Activated CD4-positive, CD25-positive, alpha-beta regulatory T cell treated with anti-CD3 and anti-CD28 coated beads, Interleukin-2, amount 50 U/mL, for 24 hours (primary cell): Measurements from ENCODE around the gene ADGRE3.
"Not testable (repeated sequence)": the region's sequence is repeated elsewhere in the genome, so short reads cannot be mapped to it uniquely, and the experiment has no call there.

ENCODE experiments used
- ATAC-seq, 2 donors: fragments of 150-1000 bp; cut with Tn5 transposase; one replicate each; pipeline ENCODE4 v1.10.0; 2021; ENCODE audit warnings: mild to moderate bottlenecking in 1 of 2, moderate library complexity in 1 of 2

Gene ADGRE3

DNA sequence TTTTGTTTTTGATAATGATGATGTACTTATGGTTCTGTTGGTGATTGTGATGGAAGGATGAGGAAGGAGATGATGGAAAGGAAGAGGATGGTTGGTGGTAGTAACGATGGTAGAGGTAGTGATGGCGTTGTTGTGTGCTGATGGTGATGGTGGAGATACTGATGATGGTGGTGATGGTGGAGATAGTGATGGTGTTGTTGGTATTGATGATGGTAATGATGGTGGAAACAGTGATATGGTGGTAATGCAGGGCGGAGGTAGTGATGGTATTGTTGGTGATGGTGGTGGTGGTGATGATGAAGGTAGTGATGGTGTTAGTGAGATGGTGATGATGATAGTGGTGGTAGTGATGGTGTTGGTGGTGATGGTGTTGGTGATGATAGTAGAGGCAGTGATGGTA lies 79.1 kb downstream of the ADGRE3 start:
- no peak for ATAC-seq

DNA sequence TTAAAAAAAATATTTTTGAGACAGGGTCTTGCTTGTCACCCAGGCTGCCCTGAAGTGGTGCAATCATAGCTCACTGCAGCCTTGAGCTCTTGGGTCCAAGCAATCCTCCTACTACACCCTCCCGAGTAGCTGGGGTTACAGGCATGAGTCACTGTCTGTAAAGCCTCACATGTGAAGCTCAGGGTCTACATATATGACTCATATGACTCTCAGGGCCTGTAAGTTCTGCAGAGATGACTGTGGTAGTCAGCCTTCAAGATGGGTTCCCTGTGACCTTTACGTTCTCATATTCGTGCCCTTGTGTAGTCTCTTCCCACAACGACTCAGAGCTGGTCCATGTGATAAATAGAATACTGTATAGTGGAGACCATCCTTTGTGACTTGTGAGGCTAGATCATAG lies 85.2 kb downstream of the ADGRE3 start:
- ATAC-seq: peak; percentile 65 to 71

- peak; percentile 90 to 91 for ATAC-seq
These were observed 89.5 kb downstream of the ADGRE3 start for GRCh38 chr19:14585187-14585586.

- not testable (repeated sequence) for ATAC-seq
These were observed 90.3 kb downstream of the ADGRE3 start for GRCh38 chr19:14584372-14584771.

DNA sequence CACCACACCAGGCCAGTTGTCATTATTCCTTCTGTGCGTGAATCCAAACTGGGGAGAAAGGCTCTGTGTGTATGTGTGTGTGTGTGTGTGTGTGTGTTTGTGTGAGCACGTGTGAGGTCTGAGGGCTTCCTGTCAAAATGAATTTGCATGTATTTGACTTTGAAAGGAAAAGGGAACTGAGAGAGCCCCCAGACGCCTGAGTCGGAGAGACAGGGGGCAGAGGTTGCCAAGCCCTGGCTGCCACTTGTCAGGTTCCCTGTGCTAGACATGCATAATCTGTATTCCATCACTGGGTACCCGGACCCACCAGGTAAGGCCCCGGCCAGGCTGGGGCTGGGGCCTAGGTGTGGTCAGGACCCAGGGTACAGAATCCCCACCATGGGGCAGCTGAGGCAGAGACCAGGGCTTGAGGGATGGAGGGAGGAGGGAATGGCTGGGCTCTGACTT lies 91.7 kb downstream of the ADGRE3 start, which contains the start of gene CLEC17A:
CLEC17A (plus strand) TSS at position 191 of the 447 bp plus-strand sequence; CDS start at position 268, 77 bp downstream.
- no peak for ATAC-seq

- peak; percentile 10 to 28 for ATAC-seq
These were observed 93.9 kb downstream of the ADGRE3 start for GRCh38 chr19:14580623-14581237.

- no peak for ATAC-seq
These were observed 96.7 kb downstream of the ADGRE3 start for GRCh38 chr19:14577885-14578427.

DNA sequence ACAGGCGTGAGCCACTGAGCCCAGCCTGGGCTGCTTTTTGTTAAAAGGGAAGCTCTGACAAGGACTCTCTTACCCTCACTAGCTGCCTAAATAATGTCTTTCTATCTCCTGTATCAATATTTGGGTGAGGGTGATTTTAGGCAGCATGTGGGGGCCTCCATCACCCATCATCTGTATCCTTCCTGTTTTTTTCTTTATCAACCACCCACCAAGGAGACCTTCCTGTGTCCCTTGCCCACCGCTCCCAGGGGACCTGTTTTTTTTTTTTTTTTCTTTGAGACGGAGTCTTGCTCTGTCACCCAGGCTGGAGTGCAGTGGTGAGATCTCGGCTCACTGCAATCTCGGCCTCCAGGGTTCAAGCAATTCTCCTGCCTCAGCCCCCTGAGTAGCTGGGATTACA lies 97.4 kb downstream of the ADGRE3 start:
- no peak for ATAC-seq

DNA sequence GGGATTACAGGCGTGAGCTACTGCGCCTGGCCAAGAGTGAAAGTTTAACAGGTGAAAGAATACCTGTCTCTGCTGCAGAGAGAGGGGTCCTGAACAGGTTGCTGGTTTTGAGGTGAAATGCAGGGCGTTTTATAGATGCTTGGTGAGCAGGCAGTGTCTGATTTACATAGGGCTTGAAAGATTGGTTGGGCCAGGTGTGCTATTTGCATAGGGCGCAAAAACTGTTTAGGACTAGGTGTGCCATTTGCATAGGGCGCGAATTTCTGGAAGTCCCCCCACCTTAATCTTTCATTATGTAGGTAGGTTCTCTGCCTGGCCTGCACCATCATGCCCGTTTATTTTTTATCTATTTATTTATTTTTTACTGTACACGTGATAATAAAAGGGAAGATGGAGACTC lies 98.3 kb downstream of the ADGRE3 start:
- ATAC-seq: no peak

- no peak for ATAC-seq
These were observed 99.1 kb downstream of the ADGRE3 start for GRCh38 chr19:14575428-14575980.

GRCh38 chr19:14571695-14572490 lies 102.8 kb downstream of the ADGRE3 start, which contains the start of gene NDUFB7:
Gene NDUFB7, minus strand, starts transcription at chr19:14572066. Its CDS starts 66 bp downstream, at chr19:14572000.
- ATAC-seq: peak; percentile 94 to 96

- no peak for ATAC-seq
These were observed 103.6 kb downstream of the ADGRE3 start for GRCh38 chr19:14570864-14571527.
